ENCODE data around the gene MORC3. TPM values are rescaled to one million over a fixed set of nuclear protein-coding genes. Genes with fewer than 3 reads are reported as not detected.
A peak's percentile ranks its signal among the peaks of the same experiment; 100 is the strongest.

The MORC3 gene
- total and polyA plus RNA-seq, 9 of the 15 experiments (the other 6 are each of a cell fraction or from before 2014, with no cell fraction given), result 12.7 to 53.7 (median 36.0) TPM

DNA sequence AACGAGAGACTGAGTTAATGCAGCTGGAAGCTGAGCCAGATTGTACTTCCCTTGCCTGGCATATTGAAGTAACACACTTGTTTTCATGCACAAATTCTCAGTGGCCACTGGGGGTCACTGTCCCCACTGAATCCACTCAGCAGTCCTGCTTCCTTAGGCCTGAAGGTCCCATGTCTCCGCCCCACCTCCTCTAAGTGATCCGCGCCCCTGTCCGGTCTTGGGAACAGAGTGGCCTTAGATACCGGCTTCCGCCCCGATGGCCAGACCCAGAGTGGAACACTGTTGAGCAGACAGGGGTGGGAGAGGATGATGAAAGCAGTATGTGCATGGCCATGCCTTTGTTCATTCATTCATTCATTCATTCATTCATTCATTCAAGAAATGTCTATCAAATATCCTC lies 100.0 kb downstream of the MORC3 start:
- in situ Hi-C loops (cut with MboI), result no loop called here
- TF ChIP-seq CC2D1A (IDR thresholded peaks at IDR 0.05) (peak; percentile 43; the same call in 1 of the 2 replicates), NRF1 (conservative IDR thresholded peaks at IDR 0.05 in 1 of 2, IDR thresholded peaks at IDR 0.05 in 1 of 2) (0 out of 4 replicates have a peak, but pooled peaks of 1 of the 2 experiments have one; percentile 13), STAG1 (CRISPR knock-in tag; IDR thresholded peaks at IDR 0.05; ENCODE audit: borderline replicate concordance) (peak; percentile 60; the same call in 1 of the 2 replicates), ZFP36 (IDR thresholded peaks at IDR 0.05; ENCODE audit: low read depth, low read length, partially characterized antibody) (peak; percentile 6), NFIX (CRISPR knock-in tag; IDR thresholded peaks at IDR 0.05; ENCODE audit: low read depth) (no peak), TAL1 (IDR thresholded peaks at IDR 0.05) (no peak), MCM7 (IDR thresholded peaks at IDR 0.05) (no peak), MYC (IDR thresholded peaks at IDR 0.05; ENCODE audit: low read depth, low read length) (0 out of 2 replicates have a peak, but pooled peaks have one; percentile 41), MYC (CRISPR knock-in tag; IDR thresholded peaks at IDR 0.05; ENCODE audit: borderline replicate concordance, low read depth) (no peak), ARID2 (IDR thresholded peaks at IDR 0.05) (no peak), MAFK (IDR thresholded peaks at IDR 0.05; ENCODE audit: low read length) (peak; percentile 28; the same call in 1 of the 2 replicates)
- TF ChIP-seq, protein P1, sequence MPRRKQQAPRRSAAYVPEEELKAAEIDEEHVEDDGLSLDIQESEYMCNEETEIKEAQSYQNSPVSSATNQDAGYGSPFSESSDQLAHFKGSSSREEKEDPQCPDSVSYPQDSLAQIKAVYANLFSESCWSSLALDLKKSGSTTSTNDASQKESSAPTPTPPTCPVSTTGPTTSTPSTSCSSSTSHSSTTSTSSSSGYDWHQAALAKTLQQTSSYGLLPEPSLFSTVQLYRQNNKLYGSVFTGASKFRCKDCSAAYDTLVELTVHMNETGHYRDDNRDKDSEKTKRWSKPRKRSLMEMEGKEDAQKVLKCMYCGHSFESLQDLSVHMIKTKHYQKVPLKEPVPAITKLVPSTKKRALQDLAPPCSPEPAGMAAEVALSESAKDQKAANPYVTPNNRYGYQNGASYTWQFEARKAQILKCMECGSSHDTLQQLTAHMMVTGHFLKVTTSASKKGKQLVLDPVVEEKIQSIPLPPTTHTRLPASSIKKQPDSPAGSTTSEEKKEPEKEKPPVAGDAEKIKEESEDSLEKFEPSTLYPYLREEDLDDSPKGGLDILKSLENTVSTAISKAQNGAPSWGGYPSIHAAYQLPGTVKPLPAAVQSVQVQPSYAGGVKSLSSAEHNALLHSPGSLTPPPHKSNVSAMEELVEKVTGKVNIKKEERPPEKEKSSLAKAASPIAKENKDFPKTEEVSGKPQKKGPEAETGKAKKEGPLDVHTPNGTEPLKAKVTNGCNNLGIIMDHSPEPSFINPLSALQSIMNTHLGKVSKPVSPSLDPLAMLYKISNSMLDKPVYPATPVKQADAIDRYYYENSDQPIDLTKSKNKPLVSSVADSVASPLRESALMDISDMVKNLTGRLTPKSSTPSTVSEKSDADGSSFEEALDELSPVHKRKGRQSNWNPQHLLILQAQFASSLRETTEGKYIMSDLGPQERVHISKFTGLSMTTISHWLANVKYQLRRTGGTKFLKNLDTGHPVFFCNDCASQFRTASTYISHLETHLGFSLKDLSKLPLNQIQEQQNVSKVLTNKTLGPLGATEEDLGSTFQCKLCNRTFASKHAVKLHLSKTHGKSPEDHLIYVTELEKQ (CRISPR knock-in tag; IDR thresholded peaks at IDR 0.05), result no peak
- TF ChIP-seq, protein P2, sequence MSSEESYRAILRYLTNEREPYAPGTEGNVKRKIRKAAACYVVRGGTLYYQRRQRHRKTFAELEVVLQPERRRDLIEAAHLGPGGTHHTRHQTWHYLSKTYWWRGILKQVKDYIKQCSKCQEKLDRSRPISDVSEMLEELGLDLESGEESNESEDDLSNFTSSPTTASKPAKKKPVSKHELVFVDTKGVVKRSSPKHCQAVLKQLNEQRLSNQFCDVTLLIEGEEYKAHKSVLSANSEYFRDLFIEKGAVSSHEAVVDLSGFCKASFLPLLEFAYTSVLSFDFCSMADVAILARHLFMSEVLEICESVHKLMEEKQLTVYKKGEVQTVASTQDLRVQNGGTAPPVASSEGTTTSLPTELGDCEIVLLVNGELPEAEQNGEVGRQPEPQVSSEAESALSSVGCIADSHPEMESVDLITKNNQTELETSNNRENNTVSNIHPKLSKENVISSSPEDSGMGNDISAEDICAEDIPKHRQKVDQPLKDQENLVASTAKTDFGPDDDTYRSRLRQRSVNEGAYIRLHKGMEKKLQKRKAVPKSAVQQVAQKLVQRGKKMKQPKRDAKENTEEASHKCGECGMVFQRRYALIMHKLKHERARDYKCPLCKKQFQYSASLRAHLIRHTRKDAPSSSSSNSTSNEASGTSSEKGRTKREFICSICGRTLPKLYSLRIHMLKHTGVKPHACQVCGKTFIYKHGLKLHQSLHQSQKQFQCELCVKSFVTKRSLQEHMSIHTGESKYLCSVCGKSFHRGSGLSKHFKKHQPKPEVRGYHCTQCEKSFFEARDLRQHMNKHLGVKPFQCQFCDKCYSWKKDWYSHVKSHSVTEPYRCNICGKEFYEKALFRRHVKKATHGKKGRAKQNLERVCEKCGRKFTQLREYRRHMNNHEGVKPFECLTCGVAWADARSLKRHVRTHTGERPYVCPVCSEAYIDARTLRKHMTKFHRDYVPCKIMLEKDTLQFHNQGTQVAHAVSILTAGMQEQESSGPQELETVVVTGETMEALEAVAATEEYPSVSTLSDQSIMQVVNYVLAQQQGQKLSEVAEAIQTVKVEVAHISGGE (CRISPR knock-in tag; IDR thresholded peaks at IDR 0.05), result no peak
- TF ChIP-seq, protein P3, sequence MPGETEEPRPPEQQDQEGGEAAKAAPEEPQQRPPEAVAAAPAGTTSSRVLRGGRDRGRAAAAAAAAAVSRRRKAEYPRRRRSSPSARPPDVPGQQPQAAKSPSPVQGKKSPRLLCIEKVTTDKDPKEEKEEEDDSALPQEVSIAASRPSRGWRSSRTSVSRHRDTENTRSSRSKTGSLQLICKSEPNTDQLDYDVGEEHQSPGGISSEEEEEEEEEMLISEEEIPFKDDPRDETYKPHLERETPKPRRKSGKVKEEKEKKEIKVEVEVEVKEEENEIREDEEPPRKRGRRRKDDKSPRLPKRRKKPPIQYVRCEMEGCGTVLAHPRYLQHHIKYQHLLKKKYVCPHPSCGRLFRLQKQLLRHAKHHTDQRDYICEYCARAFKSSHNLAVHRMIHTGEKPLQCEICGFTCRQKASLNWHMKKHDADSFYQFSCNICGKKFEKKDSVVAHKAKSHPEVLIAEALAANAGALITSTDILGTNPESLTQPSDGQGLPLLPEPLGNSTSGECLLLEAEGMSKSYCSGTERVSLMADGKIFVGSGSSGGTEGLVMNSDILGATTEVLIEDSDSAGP (CRISPR knock-in tag; IDR thresholded peaks at IDR 0.05), result peak; percentile 35; the same call in 1 of the 2 replicates

More for the DNA sequence above, 100.0 kb downstream of the MORC3 start:
- 3% methylated on average over 8 of the region's 8 CpGs for WGBS (ENCODE audit: insufficient coverage, low coverage, missing lambda C conversion rate)
- intact Hi-C loops (cut with micrococcal nuclease), result loop anchor here (2.0 to 5.0 kb wide), 5 partner anchors 52 to 507 kb away; no protein-coding TSS in a partner anchor
- no peak overlapping the region for H3K4me3 ChIP-seq
- no peaks in the 10 kb centered on the region for H3K79me2 ChIP-seq (ENCODE audit: control insufficient read depth, insufficient read depth, low read length)
- BruUV-seq (replicated peaks), result no TSS peak
- no peak overlapping the region; the same call in 1 of the 2 replicates for H3K4me2 ChIP-seq (ENCODE audit: insufficient read depth, low read length)
- H3K27ac ChIP-seq (ENCODE audit: extremely low read depth, low read depth, low read length), result no peak overlapping the region
- H4K20me1 ChIP-seq (replicated peaks; ENCODE audit: control insufficient read depth, insufficient read depth, low read length), result peaks cover 14% of the 10 kb centered on the region
- no peak overlapping the region for H3K9ac ChIP-seq (ENCODE audit: insufficient read depth in 1 of 2, low read depth in 2 of 2, low read length in 2 of 2)
- no peaks in the 10 kb centered on the region for H3K27me3 ChIP-seq (ENCODE audit: control insufficient read depth in 2 of 2, insufficient read depth in 2 of 2, low read length in 2 of 2)
- H3K36me3 ChIP-seq (ENCODE audit: control insufficient read depth, insufficient read depth, low read length), result peaks cover 31% of the 10 kb centered on the region; the same call in 1 of the 3 replicates
- ChIA-PET CTCF (ENCODE audit: low intra/inter-chr PET ratio) (interaction anchor here (0.6 to 1.4 kb wide), 9 partner anchors 15 to 508 kb away, joined by 3 to 10 read pairs (median 4); partner anchors contain the start of gene CLDN14), POLR2A (interaction anchor here (0.7 to 0.8 kb wide), 4 partner anchors 9 to 256 kb away, joined by 3 to 4 read pairs (median 3); partner anchors contain the start of gene CHAF1B)
- H3K9me3 ChIP-seq (replicated peaks; ENCODE audit: control insufficient read depth, insufficient read depth, low read depth, low read length), result no peaks in the 10 kb centered on the region
- ATAC-seq, result peak; percentile 95
- peaks cover 7 to 13% of the 10 kb centered on the region in 2 experiments; a peak in 4 of 5 replicates for H3K4me1 ChIP-seq (replicated peaks in 1 of 2; ENCODE audit: control insufficient read depth in 2 of 2, insufficient read depth in 2 of 2, low read length in 2 of 2)
- H2AFZ ChIP-seq (ENCODE audit: low read depth, low read length), result no peak overlapping the region
- FAIRE-seq, result peak; percentile 99
- H3K9me1 ChIP-seq (ENCODE audit: control insufficient read depth, insufficient read depth, low read length), result peaks cover 10% of the 10 kb centered on the region
- peak; percentile 89 to 92 (median 90) for DNase-seq (ENCODE audit: extremely low read depth in 1 of 4, low spot score in 3 of 4)
